HepG2 (cell line): ENCODE measurements around the gene AFF2. TPM values are rescaled to one million over a fixed set of nuclear protein-coding genes. Genes with fewer than 3 reads are reported as not detected.

Experiments
- ATAC-seq: fragments of 200-7000 bp; cut with Tn5 transposase; 3 replicates; pipeline ENCODE4 v1.9.1; 2020; ENCODE audit warnings: mild to moderate bottlenecking, moderate library complexity
- BruUV-seq: library from RNA; stranded (reverse); fragments of 400-500 nt; replicated peaks from 2 replicates; lab custom pipeline; 2021; lab: Mats Ljungman, UMichigan
- CTCF ChIA-PET: fragments of 300-600 bp; formaldehyde crosslinking; extraction: SDS; loops from one replicate; lab custom pipeline; 2021; ENCODE audit warnings: low total read pairs, inconsistent platforms, low intra/inter-chr PET ratio; lab: Yijun Ruan, JAX
- POLR2A ChIA-PET: fragments of 350-600 bp; sonication (Branson Sonifier 250); formaldehyde crosslinking; loops from one replicate; lab custom pipeline; 2020; ENCODE audit warnings: antibody characterized with exemption, inconsistent platforms; lab: Yijun Ruan, JAX
- DNase-seq: peaks from one replicate; pipeline ENCODE4 v3.0.0-alpha.2; 2015; ENCODE audit warnings: low spot score
- FAIRE-seq: peaks from 3 replicates; lab custom pipeline; 2011; peaks lifted over from hg19 to GRCh38; lab: Jason Lieb, UNC
- H2AFZ ChIP-seq: one replicate; pipeline ENCODE4 v1.6.1; 2011; ENCODE audit warnings: low read length, inconsistent platforms
- H3K27ac ChIP-seq: fragments of 300-600 bp; 3 replicates; pipeline ENCODE4 v1.8.0; 2011; ENCODE audit warnings: mixed run types, mild to moderate bottlenecking, mixed read lengths, low read length, inconsistent platforms; ENCODE audit not compliant: insufficient read depth; ENCODE audit errors: extremely low read length
- H3K27me3 ChIP-seq, 2 experiments: fragments of 200-600 bp in 1 of 2; 2 replicates in 1 of 2; 3 replicates in 1 of 2; pipeline versions ENCODE4 v1.6.0 to v1.8.0; 2011; ENCODE audit warnings: low read length in 2 of 2, mild to moderate bottlenecking in 2 of 2, moderate library complexity in 2 of 2, inconsistent platforms in 1 of 2; ENCODE audit not compliant: insufficient read depth in 2 of 2, control insufficient read depth in 1 of 2
- H3K36me3 ChIP-seq, 2 experiments: fragments of 200-600 bp in 1 of 2; replicated peaks in 1 of 2; 2 replicates in 1 of 2; 3 replicates in 1 of 2; pipeline versions ENCODE4 v1.5.1 to v1.8.0; 2011; ENCODE audit warnings: low read length in 2 of 2, inconsistent platforms in 1 of 2; ENCODE audit not compliant: insufficient read depth in 2 of 2, control insufficient read depth in 1 of 2
- H3K4me1 ChIP-seq: 2 replicates; pipeline ENCODE4 v1.5.1; 2012; ENCODE audit warnings: low read length, inconsistent platforms; ENCODE audit not compliant: insufficient read depth
- H3K4me2 ChIP-seq: 2 replicates; pipeline ENCODE4 v1.6.0; 2011; ENCODE audit warnings: low read depth, low read length, inconsistent platforms
- H3K4me3 ChIP-seq, 3 experiments: fragments of 200-600 bp in 1 of 3; sonication (generic), shearing (Covaris generic) in 1 of 3; replicated peaks in 1 of 3; 2 replicates each; pipeline ENCODE4 v1.5.1; 2011 to 2016; ENCODE audit warnings: low read length in 3 of 3, inconsistent platforms in 2 of 3, low read depth in 2 of 3, mild to moderate bottlenecking in 2 of 3, control low read depth in 1 of 3, mixed read lengths in 1 of 3; ENCODE audit not compliant: insufficient read depth in 1 of 3
- H3K79me2 ChIP-seq: one replicate; pipeline ENCODE4 v1.6.1; 2011; ENCODE audit warnings: low read length, inconsistent platforms; ENCODE audit not compliant: insufficient read depth
- H3K9ac ChIP-seq: 2 replicates; pipeline ENCODE4 v1.6.0; 2011; ENCODE audit warnings: mild to moderate bottlenecking, low read depth, low read length, inconsistent platforms; ENCODE audit not compliant: insufficient read depth
- H3K9me3 ChIP-seq: 2 replicates; pipeline ENCODE4 v1.5.1; 2012; ENCODE audit warnings: mild to moderate bottlenecking, low read length
- H4K20me1 ChIP-seq: 2 replicates; pipeline ENCODE4 v1.6.0; 2011; ENCODE audit warnings: inconsistent platforms, mild to moderate bottlenecking, low read length, moderate library complexity; ENCODE audit not compliant: insufficient read depth
- CENPX ChIP-seq: sonication (generic); formaldehyde crosslinking; IDR thresholded peaks from 2 replicates; pipeline ENCODE4 v1.9.0; 2021; ENCODE audit warnings: mild to moderate bottlenecking, missing genetic modification reagents, moderate library complexity
- FIP1L1 ChIP-seq: fragments of 200-400 bp; formaldehyde crosslinking; IDR thresholded peaks from 2 replicates; pipeline ENCODE4 v1.6.1; 2018; ENCODE audit warnings: low read depth, mild to moderate bottlenecking, low read length, moderate library complexity, borderline replicate concordance; ENCODE audit not compliant: insufficient read depth
- HNF4G ChIP-seq, 2 experiments: sonication (generic) in 1 of 2; formaldehyde crosslinking in 1 of 2; IDR thresholded peaks; 2 replicates each; pipeline versions ENCODE4 v1.4.0 to v1.6.1; 2011 to 2020; ENCODE audit warnings: borderline replicate concordance in 2 of 2, low read depth in 2 of 2, mild to moderate bottlenecking in 2 of 2, low read length in 1 of 2, missing genetic modification reagents in 1 of 2, moderate library complexity in 1 of 2
- HOXA9 ChIP-seq: sonication (generic); formaldehyde crosslinking; IDR thresholded peaks from 2 replicates; pipeline ENCODE4 v1.8.1; 2022; ENCODE audit warnings: missing genetic modification reagents, mild to moderate bottlenecking, moderate library complexity, borderline replicate concordance
- MEIS1 ChIP-seq: sonication (generic); formaldehyde crosslinking; IDR thresholded peaks from 2 replicates; pipeline ENCODE4 v1.9.0; 2021; ENCODE audit warnings: mild to moderate bottlenecking, missing genetic modification reagents, moderate library complexity, borderline replicate concordance
- RBM39 ChIP-seq: fragments of 200-400 bp; formaldehyde crosslinking; IDR thresholded peaks from one replicate; pipeline ENCODE4 v1.6.1; 2018; ENCODE audit warnings: antibody characterized with exemption, mild to moderate bottlenecking, low read depth, low read length; ENCODE audit not compliant: poor library complexity, severe bottlenecking
- YY1 ChIP-seq: IDR thresholded peaks from 2 replicates; pipeline ENCODE4 v1.6.1; 2011; ENCODE audit warnings: low read length, low read depth, moderate library complexity, mild to moderate bottlenecking; ENCODE audit not compliant: insufficient read depth, insufficient replicate concordance
- ZBTB42 ChIP-seq: sonication (generic); formaldehyde crosslinking; IDR thresholded peaks from 2 replicates; pipeline ENCODE4 v1.5.0; 2020; ENCODE audit warnings: mild to moderate bottlenecking, missing genetic modification reagents
- ZFY ChIP-seq: sonication (generic); formaldehyde crosslinking; IDR thresholded peaks from 2 replicates; pipeline ENCODE4 v1.4.0; 2020; ENCODE audit warnings: missing genetic modification reagents
- ZNF414 ChIP-seq: sonication (generic); formaldehyde crosslinking; IDR thresholded peaks from 2 replicates; pipeline ENCODE4 v1.5.0; 2020; ENCODE audit warnings: missing genetic modification reagents
- ZNF546 ChIP-seq: sonication (generic); formaldehyde crosslinking; conservative IDR thresholded peaks from 2 replicates; pipeline ENCODE4 v1.8.1; 2023; ENCODE audit warnings: mild to moderate bottlenecking, missing genetic modification reagents
- ZNF652 ChIP-seq: IDR thresholded peaks from 2 replicates; pipeline ENCODE4 v1.6.1; 2016; ENCODE audit warnings: low read depth, borderline replicate concordance
- ZNF737 ChIP-seq: sonication (generic); formaldehyde crosslinking; IDR thresholded peaks from 2 replicates; pipeline ENCODE4 v1.5.0; 2020; ENCODE audit warnings: missing genetic modification reagents, mild to moderate bottlenecking, borderline replicate concordance
- ZNF83 ChIP-seq: sonication (generic); formaldehyde crosslinking; IDR thresholded peaks from 2 replicates; pipeline ENCODE4 v1.4.0; 2020; ENCODE audit warnings: missing genetic modification reagents, mild to moderate bottlenecking, borderline replicate concordance
- ZSCAN25 ChIP-seq: sonication (generic); formaldehyde crosslinking; IDR thresholded peaks from 2 replicates; pipeline ENCODE4 v1.8.0; 2022; ENCODE audit warnings: mild to moderate bottlenecking, missing genetic modification reagents
- WGBS: methylation state at CpG from one replicate; pipeline ENCODE4 v1.1.6; 2017; ENCODE audit warnings: low lambda C conversion rate; 5-methylcytosine and 5-hydroxymethylcytosine counted together
- in situ Hi-C: cut with HindIII; loops from 2 replicates; pipeline ENCODE4 v1.10.0; 2017; ENCODE audit warnings: low pct_unique_long_range_greater_than_20kb; ENCODE audit not compliant: extremely low pct_ligation_motif_present
- intact Hi-C: fragments of 100-400 bp; cut with micrococcal nuclease; formaldehyde crosslinking; loops from one replicate; pipeline ENCODE4 v1.10.0; 2022; ENCODE audit not compliant: unreplicated experiment
- polyA plus RNA-seq, 8 experiments: library from polyadenylated mRNA; depleted of rRNA in 3 of 8; stranded (reverse) in 7 of 8; unstranded in 1 of 8; fragments of >200 nt; fragmentation: Illumina TruSeq in 4 of 8; extraction: Trizol in 4 of 8; gene quantifications; 2 replicates each; pipeline versions ENCODE4 v1.2.1 to v1.2.3, GENCODE V29; 2011 to 2016; ENCODE audit warnings: low read depth in 4 of 8, missing spikeins in 1 of 8, mixed read lengths in 1 of 8; ENCODE audit not compliant: insufficient read depth in 1 of 8
- total RNA-seq, 5 experiments: library from RNA; depleted of rRNA; stranded (reverse); fragments of >200 nt; fragmentation: Illumina TruSeq; extraction: Trizol; gene quantifications; 2 replicates each; pipeline ENCODE4 v1.2.3, GENCODE V29; 2016; ENCODE audit warnings: low read depth in 1 of 5

AFF2 gene
- total and polyA plus RNA-seq, 2 of the 13 experiments (the other 11 are each of a cell fraction or from before 2014, with no cell fraction given) = not detected

DNA sequence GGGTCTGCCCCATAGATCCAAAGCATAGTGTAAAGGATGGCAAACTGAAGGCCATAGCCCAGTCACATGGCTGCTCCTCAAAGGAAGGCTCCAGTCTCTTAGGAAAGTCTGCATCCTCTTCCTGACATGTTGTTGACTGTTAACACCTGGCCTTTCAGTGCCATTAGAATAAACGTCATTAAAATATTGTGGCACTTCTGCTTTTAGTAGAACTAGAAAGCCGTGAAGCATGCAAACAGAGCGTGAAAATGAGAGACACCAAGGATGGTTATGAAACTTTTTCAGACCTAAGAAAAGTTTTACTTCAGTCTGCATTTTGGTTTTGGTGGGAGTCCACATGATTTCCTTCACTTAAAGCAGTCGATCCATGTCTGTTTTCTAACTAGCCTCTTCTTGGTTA lies 41.1 kb upstream of the AFF2 start:
- intact Hi-C loops = no loop called here
- ChIA-PET CTCF (no interaction called here), POLR2A (no interaction called here)
- no peaks in the 10 kb centered on the region for H3K9me3 ChIP-seq
- no peak overlapping the region for H3K4me3 ChIP-seq
- in situ Hi-C loops = no loop called here
- FAIRE-seq (no peak), DNase-seq (no peak), ATAC-seq (no peak)
- H4K20me1 ChIP-seq = no peaks in the 10 kb centered on the region
- H3K9ac ChIP-seq = no peak overlapping the region
- no TSS peak for BruUV-seq
- H3K4me2 ChIP-seq = no peak overlapping the region
- WGBS = 0% methylated on average over 3 of the region's 4 CpGs
- no peaks in the 10 kb centered on the region for H3K4me1 ChIP-seq
- no peaks in the 10 kb centered on the region for H3K36me3 ChIP-seq
- no peaks in the 10 kb centered on the region for H3K27me3 ChIP-seq
- H2AFZ ChIP-seq = no peak overlapping the region
- no peaks in the 10 kb centered on the region for H3K79me2 ChIP-seq
- H3K27ac ChIP-seq = no peak overlapping the region
- TF ChIP-seq ZSCAN25 (CRISPR knock-in tag) (no peak), RBM39 (no peak), ZFY (CRISPR knock-in tag) (no peak), ZBTB42 (CRISPR knock-in tag) (no peak), ZNF652 (CRISPR knock-in tag) (no peak), HOXA9 (CRISPR knock-in tag) (no peak), MEIS1 (CRISPR knock-in tag) (no peak), CENPX (CRISPR knock-in tag) (no peak), ZNF546 (CRISPR knock-in tag) (no peak), FIP1L1 (no peak), ZNF83 (no peak), ZNF414 (no peak), ZNF737 (CRISPR knock-in tag) (no peak), HNF4G (IDR thresholded peaks at IDR 0.05; ENCODE audit: borderline replicate concordance, low read depth, low read length) (no peak), HNF4G (CRISPR knock-in tag; IDR thresholded peaks at IDR 0.05; ENCODE audit: borderline replicate concordance, low read depth) (no peak), YY1 (no peak)
